LNCAP (cell line): ENCODE results near the gene NCK1.

Source experiments
- TF ChIP-seq, protein P1 (sequence below): fragments of 450-650 bp; IDR thresholded peaks from 2 replicates; pipeline ENCODE4 v1.5.1; 2017; ENCODE audit warnings: mild to moderate bottlenecking

Gene NCK1

DNA sequence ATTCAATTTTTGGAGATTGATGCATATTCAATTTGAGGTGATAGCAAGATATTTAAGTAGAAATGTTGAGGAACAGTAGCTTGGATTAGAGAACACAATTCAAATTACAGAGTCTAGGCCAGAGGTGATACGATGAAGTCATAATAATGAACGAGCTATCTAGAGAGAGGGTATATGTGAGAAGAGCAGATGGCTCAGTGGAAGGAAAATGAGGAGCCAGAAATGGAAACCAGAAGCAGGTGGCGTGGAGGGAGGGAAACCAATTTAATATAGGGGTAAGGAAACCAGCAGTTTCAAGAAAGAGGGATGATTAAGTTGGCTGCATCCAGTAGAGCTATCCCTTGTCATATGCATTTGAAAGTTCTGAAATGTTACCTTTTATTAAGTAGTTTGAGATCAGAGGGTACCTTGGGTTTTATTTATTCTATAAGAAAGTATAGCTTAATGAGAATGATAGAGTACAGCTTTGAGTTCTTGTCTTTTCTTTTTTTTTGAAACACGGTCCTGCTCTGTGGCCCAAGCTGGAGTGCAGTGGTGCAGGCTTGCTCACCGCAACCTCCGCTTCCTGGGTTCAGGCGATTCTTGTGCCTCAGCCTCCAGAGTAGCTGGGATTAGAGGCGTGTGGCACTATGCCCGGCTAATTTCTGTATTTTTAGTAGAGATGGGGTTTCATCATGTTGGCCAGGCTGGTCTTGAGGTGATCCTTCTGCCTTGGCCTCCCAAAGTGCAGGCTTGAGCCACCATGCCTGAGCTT, 22.1 kb downstream of the NCK1 start:
- TF ChIP-seq, protein P1, sequence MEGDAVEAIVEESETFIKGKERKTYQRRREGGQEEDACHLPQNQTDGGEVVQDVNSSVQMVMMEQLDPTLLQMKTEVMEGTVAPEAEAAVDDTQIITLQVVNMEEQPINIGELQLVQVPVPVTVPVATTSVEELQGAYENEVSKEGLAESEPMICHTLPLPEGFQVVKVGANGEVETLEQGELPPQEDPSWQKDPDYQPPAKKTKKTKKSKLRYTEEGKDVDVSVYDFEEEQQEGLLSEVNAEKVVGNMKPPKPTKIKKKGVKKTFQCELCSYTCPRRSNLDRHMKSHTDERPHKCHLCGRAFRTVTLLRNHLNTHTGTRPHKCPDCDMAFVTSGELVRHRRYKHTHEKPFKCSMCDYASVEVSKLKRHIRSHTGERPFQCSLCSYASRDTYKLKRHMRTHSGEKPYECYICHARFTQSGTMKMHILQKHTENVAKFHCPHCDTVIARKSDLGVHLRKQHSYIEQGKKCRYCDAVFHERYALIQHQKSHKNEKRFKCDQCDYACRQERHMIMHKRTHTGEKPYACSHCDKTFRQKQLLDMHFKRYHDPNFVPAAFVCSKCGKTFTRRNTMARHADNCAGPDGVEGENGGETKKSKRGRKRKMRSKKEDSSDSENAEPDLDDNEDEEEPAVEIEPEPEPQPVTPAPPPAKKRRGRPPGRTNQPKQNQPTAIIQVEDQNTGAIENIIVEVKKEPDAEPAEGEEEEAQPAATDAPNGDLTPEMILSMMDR: no peak

DNA sequence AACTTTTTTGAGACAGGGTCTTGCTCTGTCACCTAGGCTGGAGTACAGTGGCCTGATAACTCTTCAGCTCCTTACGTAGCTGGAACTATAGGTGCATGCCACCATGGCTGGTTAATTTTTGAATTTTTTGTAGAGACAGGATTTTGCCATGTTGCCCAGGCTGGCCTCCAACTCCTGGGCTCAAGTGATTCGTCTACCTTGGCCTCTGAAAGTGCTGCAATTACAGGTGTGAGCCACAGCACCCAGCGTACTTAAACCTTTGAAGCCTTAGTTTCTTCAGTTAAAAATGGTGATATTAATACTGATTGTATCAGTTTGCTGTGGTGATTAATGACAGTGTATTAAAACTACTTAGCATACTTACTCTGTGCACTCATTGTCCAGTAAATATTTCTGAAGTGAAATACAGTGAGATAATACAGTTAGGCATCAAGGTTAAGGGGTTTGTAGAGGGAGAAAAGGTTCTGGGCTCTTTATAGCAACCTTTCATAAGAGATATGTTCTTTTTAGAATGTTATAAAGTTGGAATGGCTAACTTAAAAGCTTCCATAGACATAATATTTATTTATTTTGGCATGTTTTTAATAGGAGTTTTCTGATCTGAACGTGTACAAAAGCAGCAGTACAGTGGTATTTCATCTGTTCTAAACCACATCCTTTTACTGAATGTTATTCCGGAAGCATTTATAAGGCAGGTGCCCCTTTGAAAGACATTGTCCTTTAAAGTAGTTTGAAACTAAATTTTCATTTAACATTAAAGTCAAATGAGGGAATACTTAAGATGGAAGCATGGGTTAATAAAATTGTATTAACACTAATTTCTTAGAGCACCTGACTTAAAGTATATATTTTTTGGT, 23.6 kb downstream of the NCK1 start:
- TF ChIP-seq, protein P1: no peak

DNA sequence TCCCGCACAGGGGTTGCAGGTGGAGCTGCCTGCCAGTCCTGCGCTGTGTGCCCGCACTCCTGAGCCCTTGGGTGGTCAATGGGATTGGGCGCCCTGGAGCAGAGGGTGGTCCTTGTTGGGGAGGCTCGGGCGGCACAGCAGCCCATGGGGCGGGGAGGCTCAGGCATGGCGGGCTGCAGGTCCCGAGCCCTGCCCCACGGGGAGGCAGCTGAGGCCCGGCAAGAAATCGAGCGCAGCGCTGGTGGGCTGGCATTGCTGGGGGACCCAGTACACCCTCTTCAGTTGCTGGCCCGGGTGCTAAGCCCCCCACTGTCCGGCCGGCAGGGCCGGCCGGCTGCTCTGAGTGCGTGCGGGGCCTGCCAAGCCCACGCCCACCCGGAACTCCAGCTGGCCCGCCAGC, 27.9 kb downstream of the NCK1 start:
- TF ChIP-seq, protein P1: no peak

DNA sequence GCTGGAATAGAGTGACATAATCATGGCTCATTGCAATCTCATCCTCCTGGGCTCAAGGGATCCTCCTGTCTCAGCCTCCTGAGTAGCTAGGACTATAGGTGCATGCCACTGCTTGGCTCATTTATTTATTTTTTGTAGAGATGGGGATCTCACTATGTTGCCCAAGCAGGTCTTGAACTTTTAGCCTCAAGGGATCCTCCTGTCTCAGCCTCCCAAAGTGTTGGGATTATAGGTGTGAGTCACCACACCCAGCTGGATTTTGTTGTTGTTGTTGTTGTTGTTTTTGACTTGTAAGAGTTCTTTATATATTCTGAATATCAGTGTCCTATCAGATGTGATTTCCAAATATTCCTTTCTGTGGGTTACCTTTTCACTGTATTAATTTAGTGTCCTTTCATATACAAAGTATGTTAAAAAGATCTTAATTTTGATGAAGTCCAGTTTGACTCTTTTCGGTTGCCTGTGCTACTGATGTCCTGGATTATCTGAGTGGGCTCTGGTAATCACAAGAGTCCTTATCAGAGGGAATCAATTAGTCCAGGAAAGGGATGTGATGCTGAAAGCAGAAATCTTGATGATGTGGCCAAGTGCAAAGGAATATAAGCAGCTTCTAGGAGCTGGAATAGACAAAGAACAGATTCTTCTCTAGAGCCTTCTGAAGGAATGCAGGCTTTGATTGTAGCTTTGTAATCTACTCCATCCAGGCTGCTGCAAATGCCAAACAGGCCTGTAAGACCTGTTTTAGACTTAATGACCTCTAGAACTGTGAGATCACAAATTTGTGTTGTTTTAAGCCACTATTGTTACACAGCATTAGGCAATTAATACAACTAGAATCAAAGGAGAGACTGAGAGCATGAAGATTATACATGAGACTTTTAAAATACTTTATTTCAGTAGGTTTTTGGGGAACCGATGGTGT, 30.2 kb downstream of the NCK1 start:
- TF ChIP-seq, protein P1: no peak

DNA sequence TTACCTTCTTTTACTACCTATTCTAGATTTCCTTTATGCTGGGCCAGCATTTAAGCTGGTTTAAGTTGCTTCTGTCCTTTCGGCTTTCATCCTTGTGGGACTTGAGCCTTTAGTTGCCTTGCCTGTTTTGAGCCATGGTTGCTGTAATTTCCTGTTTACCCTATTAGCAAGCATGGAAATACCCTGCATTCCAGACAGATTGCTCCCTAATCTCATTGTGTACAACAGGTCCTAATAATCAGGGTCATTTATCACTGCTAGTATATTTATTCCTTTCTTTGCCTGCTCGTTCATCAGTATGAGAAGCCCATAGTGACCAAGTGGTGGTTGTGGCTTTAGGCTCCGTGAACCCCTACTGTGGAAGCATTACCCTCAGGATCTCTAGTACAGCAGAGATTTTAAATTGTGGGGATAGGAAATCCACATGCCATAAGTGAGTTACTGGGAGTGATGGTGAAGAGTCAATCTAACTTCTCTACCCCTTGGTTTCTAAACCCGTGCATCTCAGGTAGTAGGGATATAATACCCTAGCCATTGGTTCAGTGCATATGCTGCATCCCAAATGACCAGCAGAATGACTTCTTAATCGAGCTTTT, 31.9 kb downstream of the NCK1 start:
- TF ChIP-seq, protein P1: no peak

DNA sequence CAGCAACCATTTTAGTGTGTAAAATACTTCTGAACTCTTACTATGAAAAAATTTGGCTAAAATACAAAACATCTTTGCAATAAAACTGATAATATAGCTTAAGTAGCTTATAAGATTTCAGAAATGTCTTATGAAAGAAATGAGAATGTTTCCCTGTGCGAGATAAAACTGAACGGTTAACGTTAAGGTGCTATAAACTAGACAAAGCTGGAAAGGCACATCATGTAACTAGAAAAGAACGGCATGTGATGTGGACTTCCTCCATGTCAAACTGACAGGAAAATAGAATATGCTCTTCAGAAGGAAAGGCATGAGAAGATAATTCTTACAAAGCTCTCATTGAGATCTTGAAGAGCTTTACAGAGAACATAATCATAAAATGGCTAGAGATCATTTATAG, 36.5 kb downstream of the NCK1 start:
- TF ChIP-seq, protein P1: no peak

DNA sequence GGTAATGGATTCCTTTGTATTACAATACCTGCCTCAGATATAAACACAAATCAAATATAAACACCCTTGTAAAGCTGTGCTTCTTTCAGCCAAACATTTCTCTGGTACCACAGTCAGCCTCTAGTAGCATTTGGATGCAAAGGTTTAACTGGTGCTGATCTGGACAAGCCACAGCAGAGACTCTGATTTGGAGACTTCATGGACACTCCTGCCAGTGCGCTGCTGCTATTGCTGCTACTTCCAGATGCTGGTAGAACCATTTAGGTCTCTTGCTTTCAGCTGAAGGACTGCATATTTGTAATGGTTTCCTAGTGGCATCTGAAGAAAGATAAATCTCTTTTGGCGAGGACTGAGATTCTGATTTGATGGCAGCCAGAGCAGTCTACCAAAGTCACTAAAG, 36.9 kb downstream of the NCK1 start:
- TF ChIP-seq, protein P1: no peak
